Activated B cell treated with CpG ODN at 0.5 μM for 24 hours (primary cell): Measurements from ENCODE around the gene MGAT4C. TPM values are rescaled to one million over a fixed set of nuclear protein-coding genes. Genes with fewer than 3 reads are reported as not detected.
"Not testable (repeated sequence)": the region's sequence is repeated elsewhere in the genome, so short reads cannot be mapped to it uniquely, and the experiment has no call there.

Experiments used
- ATAC-seq: fragments of 200-7000 bp; cut with Tn5 transposase; one replicate; pipeline ENCODE4 v1.10.0; 2021; ENCODE audit warnings: low read depth, mild to moderate bottlenecking, moderate library complexity
- CTCF ChIA-PET: fragments of 350-600 bp; sonication (Branson Sonifier 250); formaldehyde crosslinking; loops from one replicate; lab custom pipeline; 2021; ENCODE audit warnings: antibody characterized with exemption; lab: Charles Lee
- POLR2A ChIA-PET: fragments of 350-600 bp; sonication (Branson Sonifier 250); formaldehyde crosslinking; loops from one replicate; lab custom pipeline; 2021; ENCODE audit warnings: antibody characterized with exemption; lab: Charles Lee
- DNase-seq: peaks from one replicate; pipeline ENCODE4 v3.0.0; 2022
- H3K27ac Mint-ChIP-seq: one replicate; pipeline ENCODE4 v1.8.0; 2020; ENCODE audit warnings: mixed read lengths
- H3K27me3 Mint-ChIP-seq: one replicate; pipeline ENCODE4 v1.8.0; 2021; ENCODE audit warnings: mixed read lengths
- H3K36me3 Mint-ChIP-seq: one replicate; pipeline ENCODE4 v1.8.0; 2021; ENCODE audit warnings: low read depth, mixed read lengths
- H3K4me1 Mint-ChIP-seq: one replicate; pipeline ENCODE4 v1.8.0; 2021; ENCODE audit warnings: mixed read lengths
- H3K4me3 Mint-ChIP-seq: one replicate; pipeline ENCODE4 v1.8.0; 2020; ENCODE audit warnings: mild to moderate bottlenecking, mixed read lengths
- H3K9me3 Mint-ChIP-seq: one replicate; pipeline ENCODE4 v1.8.0; 2020; ENCODE audit warnings: mixed read lengths
- intact Hi-C: fragments of 100-400 bp; cut with micrococcal nuclease; formaldehyde crosslinking; loops from one replicate; pipeline ENCODE4 v1.15.1; 2024
- total RNA-seq: library from RNA; stranded (reverse); gene quantifications from 2 replicates; pipeline ENCODE4 v1.2.3, GENCODE V29; 2022
- TF ChIP-seq, protein P1 (sequence below): fragments of 200-600 bp; IDR thresholded peaks from one replicate; pipeline ENCODE4 v1.8.0; 2022; ENCODE audit warnings: antibody characterized with exemption, mild to moderate bottlenecking

MGAT4C gene
- total RNA-seq, 1 donor from 2014 or later, result not detected

GRCh38 chr12:86134561-86134960 is 121.6 kb downstream of the MGAT4C start:
- ATAC-seq, result no peak
- Mint-ChIP-seq H3K4me1 (no peaks in the 10 kb centered on the region), H3K9me3 (peaks cover 3% of the 10 kb centered on the region), H3K27me3 (no peaks in the 10 kb centered on the region), H3K4me3 (no peak overlapping the region), H3K27ac (no peak overlapping the region), H3K36me3 (no peaks in the 10 kb centered on the region)
- TF ChIP-seq, protein P1, sequence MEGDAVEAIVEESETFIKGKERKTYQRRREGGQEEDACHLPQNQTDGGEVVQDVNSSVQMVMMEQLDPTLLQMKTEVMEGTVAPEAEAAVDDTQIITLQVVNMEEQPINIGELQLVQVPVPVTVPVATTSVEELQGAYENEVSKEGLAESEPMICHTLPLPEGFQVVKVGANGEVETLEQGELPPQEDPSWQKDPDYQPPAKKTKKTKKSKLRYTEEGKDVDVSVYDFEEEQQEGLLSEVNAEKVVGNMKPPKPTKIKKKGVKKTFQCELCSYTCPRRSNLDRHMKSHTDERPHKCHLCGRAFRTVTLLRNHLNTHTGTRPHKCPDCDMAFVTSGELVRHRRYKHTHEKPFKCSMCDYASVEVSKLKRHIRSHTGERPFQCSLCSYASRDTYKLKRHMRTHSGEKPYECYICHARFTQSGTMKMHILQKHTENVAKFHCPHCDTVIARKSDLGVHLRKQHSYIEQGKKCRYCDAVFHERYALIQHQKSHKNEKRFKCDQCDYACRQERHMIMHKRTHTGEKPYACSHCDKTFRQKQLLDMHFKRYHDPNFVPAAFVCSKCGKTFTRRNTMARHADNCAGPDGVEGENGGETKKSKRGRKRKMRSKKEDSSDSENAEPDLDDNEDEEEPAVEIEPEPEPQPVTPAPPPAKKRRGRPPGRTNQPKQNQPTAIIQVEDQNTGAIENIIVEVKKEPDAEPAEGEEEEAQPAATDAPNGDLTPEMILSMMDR, result no peak
- no peak for DNase-seq
- CTCF ChIA-PET, result no interaction called here
- POLR2A ChIA-PET, result no interaction called here
- intact Hi-C loops, result no loop called here

GRCh38 chr12:86126900-86127299 is 129.3 kb downstream of the MGAT4C start:
- H3K4me3 Mint-ChIP-seq, H3K36me3 Mint-ChIP-seq, H3K4me1 Mint-ChIP-seq, intact Hi-C loops, H3K27me3 Mint-ChIP-seq, H3K9me3 Mint-ChIP-seq, DNase-seq, CTCF ChIA-PET, POLR2A ChIA-PET, H3K27ac Mint-ChIP-seq, ATAC-seq: not testable (repeated sequence)

DNA sequence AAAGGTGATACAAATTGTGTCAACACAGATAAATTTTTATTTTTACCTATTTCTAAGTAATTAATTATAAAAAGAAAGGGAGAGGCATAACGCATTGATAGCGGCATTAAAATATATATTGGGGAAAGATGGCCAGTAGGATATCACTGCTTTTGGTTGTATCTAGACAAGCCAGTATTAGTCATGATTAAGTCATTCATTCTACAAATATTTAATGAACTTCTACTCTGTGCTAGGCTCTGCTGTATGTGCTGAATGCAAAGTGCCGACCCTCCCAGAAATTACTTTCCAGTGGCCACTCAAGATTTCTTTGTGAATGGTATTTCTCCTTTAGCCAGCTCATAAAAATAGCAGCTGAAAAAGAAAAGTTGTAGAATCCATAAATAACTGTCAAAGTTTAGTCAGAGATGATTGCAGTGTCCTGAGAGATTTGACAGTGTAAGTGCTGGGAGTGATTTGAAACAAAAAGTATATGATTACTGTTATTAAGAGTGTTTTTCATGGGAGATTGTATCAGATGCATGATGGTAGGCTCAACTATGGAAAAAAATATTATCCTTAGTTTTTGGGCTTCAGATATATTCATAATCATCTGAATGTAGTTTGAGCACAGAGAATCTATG is 133.2 kb downstream of the MGAT4C start:
- CTCF ChIA-PET, result no interaction called here
- intact Hi-C loops, result no loop called here

DNA sequence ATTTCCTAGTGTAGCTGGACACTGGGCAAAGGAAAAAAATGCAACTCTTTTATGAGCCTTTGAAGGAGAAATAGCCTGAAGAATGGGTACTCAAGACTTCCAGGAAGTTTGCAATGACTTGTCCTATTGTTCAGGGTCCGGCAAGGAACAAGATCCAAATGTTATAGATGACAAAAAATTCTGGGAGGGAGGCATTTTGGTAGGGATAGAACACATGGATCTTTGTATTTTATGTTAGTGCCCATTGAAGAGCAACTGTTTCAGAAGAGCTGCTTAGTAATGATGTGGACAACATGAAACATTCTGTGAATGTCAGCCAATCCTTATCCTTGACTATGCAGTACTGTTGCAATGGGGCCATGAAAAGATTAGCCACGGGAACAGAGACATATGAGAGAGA is 138.0 kb downstream of the MGAT4C start:
- no peak overlapping the region for H3K27ac Mint-ChIP-seq
- POLR2A ChIA-PET, result no interaction called here
- no peaks in the 10 kb centered on the region for H3K9me3 Mint-ChIP-seq
- no peak overlapping the region for H3K4me3 Mint-ChIP-seq
- DNase-seq, result no peak
- no peaks in the 10 kb centered on the region for H3K27me3 Mint-ChIP-seq
- intact Hi-C loops, result no loop called here
- CTCF ChIA-PET, result no interaction called here
- ATAC-seq, result no peak
- H3K36me3 Mint-ChIP-seq, result no peaks in the 10 kb centered on the region
- no peaks in the 10 kb centered on the region for H3K4me1 Mint-ChIP-seq
- TF ChIP-seq, protein P1, result no peak

More for the DNA sequence above, 133.2 kb downstream of the MGAT4C start:
- H3K9me3 Mint-ChIP-seq, result no peaks in the 10 kb centered on the region
- H3K4me3 Mint-ChIP-seq, result no peak overlapping the region
- DNase-seq (no peak), ATAC-seq (no peak)
- POLR2A ChIA-PET, result no interaction called here
- no peaks in the 10 kb centered on the region for H3K36me3 Mint-ChIP-seq
- no peaks in the 10 kb centered on the region for H3K27me3 Mint-ChIP-seq
- no peaks in the 10 kb centered on the region for H3K4me1 Mint-ChIP-seq
- no peak overlapping the region for H3K27ac Mint-ChIP-seq
- TF ChIP-seq, protein P1, result no peak

GRCh38 chr12:86117711-86118110 is 138.5 kb downstream of the MGAT4C start:
- ATAC-seq, result no peak
- no peaks in the 10 kb centered on the region for H3K4me1 Mint-ChIP-seq
- CTCF ChIA-PET, result no interaction called here
- H3K4me3 Mint-ChIP-seq, result no peak overlapping the region
- H3K36me3 Mint-ChIP-seq, result no peaks in the 10 kb centered on the region
- H3K27ac Mint-ChIP-seq, result no peak overlapping the region
- POLR2A ChIA-PET, result no interaction called here
- DNase-seq, result no peak
- no peaks in the 10 kb centered on the region for H3K9me3 Mint-ChIP-seq
- H3K27me3 Mint-ChIP-seq, result no peaks in the 10 kb centered on the region
- TF ChIP-seq, protein P1, result no peak
- intact Hi-C loops, result no loop called here

GRCh38 chr12:86104087-86104486 is 152.1 kb downstream of the MGAT4C start:
- TF ChIP-seq, protein P1, result no peak
- no peaks in the 10 kb centered on the region for H3K36me3 Mint-ChIP-seq
- no peak overlapping the region for H3K4me3 Mint-ChIP-seq
- DNase-seq (no peak), ATAC-seq (no peak)
- CTCF ChIA-PET, result no interaction called here
- no peak overlapping the region for H3K27ac Mint-ChIP-seq
- no peaks in the 10 kb centered on the region for H3K27me3 Mint-ChIP-seq
- H3K4me1 Mint-ChIP-seq, result no peaks in the 10 kb centered on the region
- intact Hi-C loops, result no loop called here
- POLR2A ChIA-PET, result no interaction called here
- H3K9me3 Mint-ChIP-seq, result no peaks in the 10 kb centered on the region
